ENCODE results near the gene KANSL3.

DNA sequence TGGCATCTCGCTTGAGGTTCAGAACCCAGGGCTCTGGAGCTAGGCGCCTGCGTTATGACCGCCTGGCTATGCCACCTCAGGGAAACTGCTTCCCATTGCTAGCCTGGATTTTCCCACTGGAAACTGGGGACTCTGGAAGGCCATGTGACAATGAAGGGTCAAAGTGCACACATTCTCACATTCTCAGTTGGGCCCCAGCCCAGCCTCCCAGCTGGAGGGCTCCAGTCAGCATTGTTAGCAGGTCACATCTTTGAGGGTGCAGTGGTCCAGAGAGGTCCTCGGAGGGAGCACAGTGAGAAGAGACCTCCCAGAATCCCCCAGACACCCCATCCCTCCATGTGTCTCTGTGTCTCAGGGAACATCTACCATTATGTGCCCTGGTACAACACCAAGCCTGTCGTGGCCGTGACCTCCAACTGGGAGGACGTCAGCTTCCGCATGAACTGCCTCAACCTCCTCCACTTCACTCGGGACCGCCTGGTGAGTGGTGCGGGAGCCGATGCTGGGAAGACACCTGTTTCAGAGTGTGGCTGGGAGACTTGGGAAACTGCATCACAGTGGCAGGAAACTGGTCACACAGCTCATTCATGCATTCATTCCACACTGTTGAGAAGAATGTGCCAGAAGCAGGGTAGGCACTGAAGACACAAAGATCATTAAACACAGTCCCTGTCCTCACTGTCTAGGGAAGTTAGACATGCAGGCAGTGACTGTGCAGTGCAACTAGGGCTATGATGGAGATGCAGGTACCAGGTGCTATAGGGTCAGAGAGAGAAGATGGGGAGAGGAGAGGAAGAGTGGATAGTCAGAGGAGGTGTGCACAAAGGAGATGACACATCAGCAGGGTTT, 46.1 kb upstream of the KANSL3 start:
- TF ChIP-seq SUZ12 (IDR thresholded peaks at IDR 0.05) (no peak), HDGF (IDR thresholded peaks at IDR 0.05; ENCODE audit: borderline replicate concordance) (no peak), NFRKB (IDR thresholded peaks at IDR 0.05) (no peak), ZNF384 (IDR thresholded peaks at IDR 0.05) (no peak), FOXK2 (IDR thresholded peaks at IDR 0.05) (no peak), ELF4 (IDR thresholded peaks at IDR 0.05) (no peak), FOXA1 (IDR thresholded peaks at IDR 0.05) (no peak), TARDBP (IDR thresholded peaks at IDR 0.05) (no peak), FOXM1 (IDR thresholded peaks at IDR 0.05; ENCODE audit: borderline replicate concordance) (no peak), BHLHE40 (IDR thresholded peaks at IDR 0.05; ENCODE audit: borderline replicate concordance) (no peak), L3MBTL2 (conservative IDR thresholded peaks at IDR 0.05) (no peak), SP1 (IDR thresholded peaks at IDR 0.05) (no peak)

Measured in HEK293T (cell line).